ENCODE data around the gene TNFRSF1A. TPM values are rescaled to one million over a fixed set of nuclear protein-coding genes. Genes with fewer than 3 reads are reported as not detected.

TNFRSF1A gene
- total RNA-seq, 1 donor from 2014 or later, result 21.8 TPM

GRCh38 chr12:6374786-6375160 is 32.9 kb upstream of the TNFRSF1A start:
- no peaks in the 10 kb centered on the region for H3K36me3 Mint-ChIP-seq
- no peaks in the 10 kb centered on the region for H4K20me1 ChIP-seq (ENCODE audit: low read depth)
- peaks cover 65% of the 10 kb centered on the region for H3F3A ChIP-seq (ENCODE audit: low read depth)
- no peak overlapping the region for H3K9ac ChIP-seq
- TF ChIP-seq EZH2 (IDR thresholded peaks at IDR 0.05) (no peak), CTCF (IDR thresholded peaks at IDR 0.05) (no peak), EZH2phosphoT487 (IDR thresholded peaks at IDR 0.05) (no peak)
- H3K9me3 Mint-ChIP-seq, result no peaks in the 10 kb centered on the region
- H3K4me3 Mint-ChIP-seq, result no peak overlapping the region
- H3K27me3 ChIP-seq, result peaks cover 23% of the 10 kb centered on the region
- H3K36me3 ChIP-seq, result no peaks in the 10 kb centered on the region
- peaks cover 23% of the 10 kb centered on the region for H3K27me3 Mint-ChIP-seq (ENCODE audit: insufficient read depth, low read depth)
- no peak overlapping the region for H3K27ac ChIP-seq
- peaks cover 82% of the 10 kb centered on the region for H3K4me1 Mint-ChIP-seq
- DNase-seq (ENCODE audit: low spot score), result no peak
- peaks cover 78% of the 10 kb centered on the region for H3K4me1 ChIP-seq
- no peaks in the 10 kb centered on the region for H3K9me3 ChIP-seq (ENCODE audit: low read depth)
- no peak overlapping the region for H3K4me3 ChIP-seq
- peak overlapping the region; percentile 19 for H2AFZ ChIP-seq (replicated peaks)
- H3K4me2 ChIP-seq, result peak overlapping the region; percentile 72
- H3K79me2 ChIP-seq (ENCODE audit: low read depth), result peaks cover 8% of the 10 kb centered on the region
- H3K27ac Mint-ChIP-seq, result peak overlapping the region; percentile 86

GRCh38 chr12:6374028-6374785 is 32.3 kb upstream of the TNFRSF1A start:
- Histone ChIP-seq H3K9ac (no peak overlapping the region), H3K36me3 (no peaks in the 10 kb centered on the region), H3K9me3 (ENCODE audit: low read depth) (no peaks in the 10 kb centered on the region), H3K4me2 (peak overlapping the region; percentile 72), H3K27me3 (peaks cover 23% of the 10 kb centered on the region), H3K79me2 (ENCODE audit: low read depth) (peaks cover 10% of the 10 kb centered on the region), H3K4me1 (peaks cover 76% of the 10 kb centered on the region), H4K20me1 (ENCODE audit: low read depth) (no peaks in the 10 kb centered on the region), H3F3A (ENCODE audit: low read depth) (peaks cover 65% of the 10 kb centered on the region), H2AFZ (replicated peaks) (peak overlapping the region; percentile 44), H3K27ac (no peak overlapping the region), H3K4me3 (no peak overlapping the region)
- Mint-ChIP-seq H3K4me1 (peaks cover 81% of the 10 kb centered on the region), H3K27ac (no peak overlapping the region), H3K36me3 (no peaks in the 10 kb centered on the region), H3K9me3 (no peaks in the 10 kb centered on the region), H3K4me3 (peak overlapping the region; percentile 48), H3K27me3 (ENCODE audit: insufficient read depth, low read depth) (peaks cover 23% of the 10 kb centered on the region)
- DNase-seq (ENCODE audit: low spot score), result no peak
- TF ChIP-seq EZH2phosphoT487 (IDR thresholded peaks at IDR 0.05) (no peak), CTCF (IDR thresholded peaks at IDR 0.05) (no peak), EZH2 (IDR thresholded peaks at IDR 0.05) (no peak)

- Histone ChIP-seq H3K4me3 (no peak overlapping the region), H3K4me1 (peaks cover 75% of the 10 kb centered on the region), H3K4me2 (peak overlapping the region; percentile 72), H4K20me1 (ENCODE audit: low read depth) (no peaks in the 10 kb centered on the region), H3K27me3 (peaks cover 23% of the 10 kb centered on the region), H3K27ac (no peak overlapping the region), H3K79me2 (ENCODE audit: low read depth) (peaks cover 10% of the 10 kb centered on the region), H2AFZ (replicated peaks) (no peak overlapping the region), H3K36me3 (no peaks in the 10 kb centered on the region), H3F3A (ENCODE audit: low read depth) (peaks cover 65% of the 10 kb centered on the region), H3K9ac (no peak overlapping the region), H3K9me3 (ENCODE audit: low read depth) (no peaks in the 10 kb centered on the region)
- Mint-ChIP-seq H3K36me3 (no peaks in the 10 kb centered on the region), H3K4me3 (peak overlapping the region; percentile 52), H3K4me1 (peaks cover 75% of the 10 kb centered on the region), H3K9me3 (no peaks in the 10 kb centered on the region), H3K27ac (peak overlapping the region; percentile 91), H3K27me3 (ENCODE audit: insufficient read depth, low read depth) (peaks cover 25% of the 10 kb centered on the region)
- DNase-seq (ENCODE audit: low spot score), result no peak
- TF ChIP-seq EZH2phosphoT487 (IDR thresholded peaks at IDR 0.05) (no peak), CTCF (IDR thresholded peaks at IDR 0.05) (no peak), EZH2 (IDR thresholded peaks at IDR 0.05) (no peak)
These were observed 31.3 kb upstream of the TNFRSF1A start for GRCh38 chr12:6373022-6373787.

Data from neural progenitor cell (in vitro differentiated cells).